ENCODE data around the gene FOXN3. TPM values are rescaled to one million over a fixed set of nuclear protein-coding genes. Genes with fewer than 3 reads are reported as not detected.

Gene FOXN3
- polyA plus RNA-seq, 3 donors: 38.7 to 57.4 (median 42.0) TPM

GRCh38 chr14:89178376-89178775 is 238.7 kb downstream of the FOXN3 start:
- intact Hi-C loops (cut with micrococcal nuclease): loop anchor here (5.0 to 10.0 kb wide), 4 partner anchors 239 to 739 kb away; partner anchors contain the start of gene FOXN3 (in 1 of the 2)
- Mint-ChIP-seq H3K36me3 (peaks cover 56 to 80% of the 10 kb centered on the region in 2 donors), H3K27ac (peak overlapping the region in 4 of 7 donors; percentile 2 to 81 (median 48)), H3K4me1 (peaks cover 5% of the 10 kb centered on the region), H3K27me3 (ENCODE audit: low read depth in 3 of 3) (no peaks in the 10 kb centered on the region), H3K4me3 (no peak overlapping the region), H3K9me3 (peaks cover 0 to 5% (median 3%) of the 10 kb centered on the region in 7 donors)
- Histone ChIP-seq H3K9me3 (replicated peaks in 1 of 2; ENCODE audit: control insufficient read depth in 1 of 2, insufficient read depth in 1 of 2, low read length in 2 of 2) (no peaks in the 10 kb centered on the region), H3K27me3 (ENCODE audit: control insufficient read depth in 2 of 2, insufficient read depth in 2 of 2, low read length in 2 of 2) (no peaks in the 10 kb centered on the region), H3K4me3 (replicated peaks in 1 of 3; ENCODE audit: low read depth in 2 of 3, low read length in 3 of 3) (no peak overlapping the region), H3K4me1 (ENCODE audit: control insufficient read depth in 1 of 2, insufficient read depth in 2 of 2, low read length in 2 of 2) (no peaks in the 10 kb centered on the region), H3K36me3 (replicated peaks in 1 of 2; ENCODE audit: control insufficient read depth in 1 of 2, insufficient read depth in 2 of 2, low read length in 2 of 2) (peaks cover 39 to 87% of the 10 kb centered on the region in 2 donors), H3K4me2 (replicated peaks; ENCODE audit: extremely low read depth, low read length, poor library complexity, severe bottlenecking) (no peak overlapping the region), H3K27ac (ENCODE audit: low read depth in 1 of 2, low read length in 2 of 2) (peak overlapping the region in 1 of 2 donors; percentile 17), H2AFZ (ENCODE audit: insufficient read depth, low read depth, low read length, poor library complexity, severe bottlenecking) (no peak overlapping the region), H4K20me1 (ENCODE audit: insufficient read depth, low read length) (peaks cover 32% of the 10 kb centered on the region), H3K79me2 (ENCODE audit: insufficient read depth, low read length) (no peaks in the 10 kb centered on the region), H3K9ac (ENCODE audit: insufficient read depth, low read length, poor library complexity, severe bottlenecking) (no peak overlapping the region)
- TF ChIP-seq, protein P1, sequence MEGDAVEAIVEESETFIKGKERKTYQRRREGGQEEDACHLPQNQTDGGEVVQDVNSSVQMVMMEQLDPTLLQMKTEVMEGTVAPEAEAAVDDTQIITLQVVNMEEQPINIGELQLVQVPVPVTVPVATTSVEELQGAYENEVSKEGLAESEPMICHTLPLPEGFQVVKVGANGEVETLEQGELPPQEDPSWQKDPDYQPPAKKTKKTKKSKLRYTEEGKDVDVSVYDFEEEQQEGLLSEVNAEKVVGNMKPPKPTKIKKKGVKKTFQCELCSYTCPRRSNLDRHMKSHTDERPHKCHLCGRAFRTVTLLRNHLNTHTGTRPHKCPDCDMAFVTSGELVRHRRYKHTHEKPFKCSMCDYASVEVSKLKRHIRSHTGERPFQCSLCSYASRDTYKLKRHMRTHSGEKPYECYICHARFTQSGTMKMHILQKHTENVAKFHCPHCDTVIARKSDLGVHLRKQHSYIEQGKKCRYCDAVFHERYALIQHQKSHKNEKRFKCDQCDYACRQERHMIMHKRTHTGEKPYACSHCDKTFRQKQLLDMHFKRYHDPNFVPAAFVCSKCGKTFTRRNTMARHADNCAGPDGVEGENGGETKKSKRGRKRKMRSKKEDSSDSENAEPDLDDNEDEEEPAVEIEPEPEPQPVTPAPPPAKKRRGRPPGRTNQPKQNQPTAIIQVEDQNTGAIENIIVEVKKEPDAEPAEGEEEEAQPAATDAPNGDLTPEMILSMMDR (IDR thresholded peaks at IDR 0.05): no peak
- no peak for DNase-seq
- no CpG with 5 or more reads among the region's 2 CpGs for WGBS (ENCODE audit: insufficient coverage)

- no peaks in the 10 kb centered on the region for H3K79me2 ChIP-seq (ENCODE audit: insufficient read depth, low read length)
- peaks cover 5% of the 10 kb centered on the region for H3K4me1 Mint-ChIP-seq
- peaks cover 4 to 11% of the 10 kb centered on the region in 2 donors for H3K9me3 ChIP-seq (replicated peaks in 1 of 2; ENCODE audit: control insufficient read depth in 1 of 2, insufficient read depth in 1 of 2, low read length in 2 of 2)
- no peak overlapping the region for H3K9ac ChIP-seq (ENCODE audit: insufficient read depth, low read length, poor library complexity, severe bottlenecking)
- H3K9me3 Mint-ChIP-seq: peaks cover 5 to 16% (median 11%) of the 10 kb centered on the region in 7 donors
- no peak overlapping the region for H3K27ac ChIP-seq (ENCODE audit: low read depth in 1 of 2, low read length in 2 of 2)
- WGBS (ENCODE audit: insufficient coverage): 100% methylated on average over 2 of the region's 8 CpGs
- no peak overlapping the region for H3K4me2 ChIP-seq (replicated peaks; ENCODE audit: extremely low read depth, low read length, poor library complexity, severe bottlenecking)
- no peaks in the 10 kb centered on the region for H3K27me3 ChIP-seq (ENCODE audit: control insufficient read depth in 2 of 2, insufficient read depth in 2 of 2, low read length in 2 of 2)
- H3K36me3 ChIP-seq (replicated peaks in 1 of 2; ENCODE audit: control insufficient read depth in 1 of 2, insufficient read depth in 2 of 2, low read length in 2 of 2): peaks cover 39 to 85% of the 10 kb centered on the region in 2 donors
- H2AFZ ChIP-seq (ENCODE audit: insufficient read depth, low read depth, low read length, poor library complexity, severe bottlenecking): no peak overlapping the region
- H3K27ac Mint-ChIP-seq: peak overlapping the region in 1 of 7 donors; percentile 53
- peaks cover 56 to 85% of the 10 kb centered on the region in 2 donors for H3K36me3 Mint-ChIP-seq
- H3K27me3 Mint-ChIP-seq (ENCODE audit: low read depth in 3 of 3): no peaks in the 10 kb centered on the region
- H3K4me3 ChIP-seq (replicated peaks in 1 of 3; ENCODE audit: low read depth in 2 of 3, low read length in 3 of 3): no peak overlapping the region
- intact Hi-C loops (cut with micrococcal nuclease): loop anchor here (5.0 to 10.0 kb wide), 4 partner anchors 241 to 741 kb away; partner anchors contain the start of gene FOXN3 (in 1 of the 2)
- H4K20me1 ChIP-seq (ENCODE audit: insufficient read depth, low read length): peaks cover 20% of the 10 kb centered on the region
- no peak for DNase-seq
- TF ChIP-seq, protein P1 (IDR thresholded peaks at IDR 0.05): no peak
- no peaks in the 10 kb centered on the region for H3K4me1 ChIP-seq (ENCODE audit: control insufficient read depth in 1 of 2, insufficient read depth in 2 of 2, low read length in 2 of 2)
- H3K4me3 Mint-ChIP-seq: no peak overlapping the region
These were observed 240.9 kb downstream of the FOXN3 start for GRCh38 chr14:89175881-89176799.

All from CD14-positive monocyte (primary cell).